Neuronal stem cell (in vitro differentiated cells): ENCODE results near the gene SHROOM2.

Experiments
- DNase-seq: peaks from one replicate; pipeline ENCODE4 v3.0.0-alpha.2; 2013; ENCODE audit warnings: low spot score
- H2AFZ ChIP-seq: one replicate; pipeline ENCODE4 v1.6.1; 2013; ENCODE audit warnings: mild to moderate bottlenecking, low read length, inconsistent platforms
- H2AK5ac ChIP-seq: 2 replicates; pipeline ENCODE4 v1.6.1; 2013; ENCODE audit warnings: low read depth, mild to moderate bottlenecking, inconsistent platforms, low read length, moderate library complexity, mixed read lengths
- H2BK120ac ChIP-seq: 2 replicates; pipeline ENCODE4 v1.6.1; 2013; ENCODE audit warnings: low read depth, mild to moderate bottlenecking, inconsistent platforms, low read length, moderate library complexity, mixed read lengths
- H2BK12ac ChIP-seq: one replicate; pipeline ENCODE4 v1.6.1; 2013; ENCODE audit warnings: low read length, inconsistent platforms
- H2BK15ac ChIP-seq: 2 replicates; pipeline ENCODE4 v1.6.1; 2013; ENCODE audit warnings: mild to moderate bottlenecking, low read length, inconsistent platforms, mixed read lengths
- H2BK5ac ChIP-seq: one replicate; pipeline ENCODE4 v1.6.1; 2013; ENCODE audit warnings: inconsistent platforms, mild to moderate bottlenecking, low read length, moderate library complexity
- H3K14ac ChIP-seq: one replicate; pipeline ENCODE4 v1.6.1; 2013; ENCODE audit warnings: low read length, inconsistent platforms
- H3K18ac ChIP-seq: 2 replicates; pipeline ENCODE4 v1.6.1; 2013; ENCODE audit warnings: low read length, inconsistent platforms
- H3K23ac ChIP-seq: 2 replicates; pipeline ENCODE4 v1.6.1; 2013; ENCODE audit warnings: low read depth, mild to moderate bottlenecking, mixed read lengths, low read length, inconsistent platforms; ENCODE audit not compliant: poor library complexity
- H3K27ac ChIP-seq: replicated peaks from 3 replicates; pipeline ENCODE4 v1.5.1; 2013; ENCODE audit warnings: low read length, inconsistent platforms
- H3K27me3 ChIP-seq, 3 experiments: 2 replicates each; pipeline ENCODE4 v1.6.1; 2013; ENCODE audit warnings: low read length in 3 of 3, mild to moderate bottlenecking in 2 of 3, inconsistent platforms in 1 of 3, low read depth in 1 of 3, mixed read lengths in 1 of 3, moderate library complexity in 1 of 3; ENCODE audit not compliant: control insufficient read depth in 3 of 3, insufficient read depth in 3 of 3
- H3K36me3 ChIP-seq, 2 donors: replicated peaks in 1 of 2; 2 replicates each; pipeline ENCODE4 v1.6.1; 2013; ENCODE audit warnings: low read length in 2 of 2; ENCODE audit not compliant: control insufficient read depth in 2 of 2, insufficient read depth in 2 of 2
- H3K4ac ChIP-seq: 2 replicates; pipeline ENCODE4 v1.6.1; 2013; ENCODE audit warnings: inconsistent platforms, mild to moderate bottlenecking, low read length, moderate library complexity
- H3K4me1 ChIP-seq, 2 donors: 1 replicate in 1 of 2; 2 replicates in 1 of 2; pipeline ENCODE4 v1.6.1; 2013; ENCODE audit warnings: low read length in 2 of 2, low read depth in 1 of 2; ENCODE audit not compliant: control insufficient read depth in 2 of 2, insufficient read depth in 1 of 2
- H3K4me2 ChIP-seq: one replicate; pipeline ENCODE4 v1.6.1; 2013; ENCODE audit warnings: mild to moderate bottlenecking, low read length, inconsistent platforms; ENCODE audit not compliant: insufficient read depth, poor library complexity, severe bottlenecking
- H3K4me3 ChIP-seq, 2 donors: 2 replicates each; pipeline ENCODE4 v1.5.1; 2013; ENCODE audit warnings: low read length in 2 of 2, mild to moderate bottlenecking in 2 of 2, inconsistent platforms in 1 of 2, moderate library complexity in 1 of 2
- H3K79me1 ChIP-seq: one replicate; pipeline ENCODE4 v1.6.1; 2013; ENCODE audit warnings: low read depth, mild to moderate bottlenecking, inconsistent platforms, low read length, moderate library complexity
- H3K9ac ChIP-seq: one replicate; pipeline ENCODE4 v1.6.1; 2013; ENCODE audit warnings: mild to moderate bottlenecking, low read depth, low read length, inconsistent platforms; ENCODE audit not compliant: poor library complexity
- H3K9me3 ChIP-seq, 2 donors: replicated peaks in 1 of 2; 2 replicates each; pipeline versions ENCODE3 to v1.6.1; 2013; ENCODE audit warnings: low read length in 2 of 2, mild to moderate bottlenecking in 2 of 2, inconsistent platforms in 1 of 2, low read depth in 1 of 2, mixed read lengths in 1 of 2, moderate library complexity in 1 of 2; ENCODE audit not compliant: control insufficient read depth in 2 of 2, insufficient read depth in 1 of 2
- H4K8ac ChIP-seq: one replicate; pipeline ENCODE4 v1.6.1; 2013; ENCODE audit warnings: low read depth, mild to moderate bottlenecking, inconsistent platforms, low read length, moderate library complexity
- H4K91ac ChIP-seq: one replicate; pipeline ENCODE4 v1.6.1; 2013; ENCODE audit warnings: low read length, low read depth, mild to moderate bottlenecking, inconsistent platforms; ENCODE audit not compliant: poor library complexity
- WGBS, 2 donors: extraction: QIAGEN DNeasy Blood & Tissue Kit; methylation state at CpG; one replicate each; pipeline ENCODE4 v1.1.7; 2013; ENCODE audit warnings: missing lambda C conversion rate in 2 of 2, mixed read lengths in 1 of 2; ENCODE audit not compliant: insufficient read length in 2 of 2, insufficient replicate concordance in 1 of 2; ENCODE audit errors: extremely low coverage in 2 of 2; 5-methylcytosine and 5-hydroxymethylcytosine counted together

Gene SHROOM2

GRCh38 chrX:9749146-9749692, 37.0 kb upstream of the SHROOM2 start:
- Histone ChIP-seq H2BK15ac (no peak overlapping the region), H3K18ac (no peak overlapping the region), H4K8ac (no peak overlapping the region), H2AK5ac (no peak overlapping the region), H3K9ac (no peak overlapping the region), H2BK120ac (no peak overlapping the region), H3K79me1 (peaks cover 1% of the 10 kb centered on the region), H3K4me2 (no peak overlapping the region), H3K23ac (no peak overlapping the region), H3K14ac (no peak overlapping the region), H4K91ac (no peak overlapping the region), H2AFZ (no peak overlapping the region), H3K27ac (no peak overlapping the region), H2BK5ac (no peak overlapping the region), H3K36me3 (no peaks in the 10 kb centered on the region), H3K9me3 (no peaks in the 10 kb centered on the region), H3K4ac (no peak overlapping the region), H3K4me3 (no peak overlapping the region), H2BK12ac (no peak overlapping the region), H3K27me3 (no peaks in the 10 kb centered on the region), H3K4me1 (peaks cover 9 to 13% of the 10 kb centered on the region in 2 donors)
- whole genome bisulfite sequencing, 2 donors, result no CpG with 5 or more reads among the region's 11 CpGs
- no peak for DNase-seq

GRCh38 chrX:9757366-9757765, 28.9 kb upstream of the SHROOM2 start:
- H2BK120ac ChIP-seq, result no peak overlapping the region
- no peak overlapping the region for H2BK5ac ChIP-seq
- H3K14ac ChIP-seq, result no peak overlapping the region
- H3K23ac ChIP-seq, result no peak overlapping the region
- no peak overlapping the region for H3K27ac ChIP-seq
- no peak overlapping the region for H3K18ac ChIP-seq
- no peak overlapping the region for H2AFZ ChIP-seq
- no peak overlapping the region for H3K9ac ChIP-seq
- H2AK5ac ChIP-seq, result no peak overlapping the region
- H3K9me3 ChIP-seq, result no peaks in the 10 kb centered on the region
- H3K4ac ChIP-seq, result no peak overlapping the region
- H2BK15ac ChIP-seq, result no peak overlapping the region
- no peaks in the 10 kb centered on the region for H3K79me1 ChIP-seq
- H3K4me2 ChIP-seq, result no peak overlapping the region
- DNase-seq, result no peak
- H3K36me3 ChIP-seq, result no peaks in the 10 kb centered on the region
- H3K27me3 ChIP-seq, result no peaks in the 10 kb centered on the region
- no peak overlapping the region for H2BK12ac ChIP-seq
- H4K8ac ChIP-seq, result no peak overlapping the region
- no peak overlapping the region for H3K4me3 ChIP-seq
- no CpG with 5 or more reads among the region's 7 CpGs for WGBS, 2 donors
- H4K91ac ChIP-seq, result no peak overlapping the region
- no peaks in the 10 kb centered on the region for H3K4me1 ChIP-seq

GRCh38 chrX:9758021-9758638, 28.1 kb upstream of the SHROOM2 start:
- Histone ChIP-seq H3K4me1 (no peaks in the 10 kb centered on the region), H4K8ac (no peak overlapping the region), H3K4ac (no peak overlapping the region), H4K91ac (no peak overlapping the region), H3K79me1 (no peaks in the 10 kb centered on the region), H3K27ac (no peak overlapping the region), H2BK15ac (no peak overlapping the region), H3K4me2 (no peak overlapping the region), H2BK120ac (no peak overlapping the region), H2AFZ (no peak overlapping the region), H3K9ac (no peak overlapping the region), H2AK5ac (no peak overlapping the region), H2BK5ac (no peak overlapping the region), H3K27me3 (no peaks in the 10 kb centered on the region), H3K9me3 (no peaks in the 10 kb centered on the region), H2BK12ac (no peak overlapping the region), H3K18ac (no peak overlapping the region), H3K14ac (no peak overlapping the region), H3K23ac (no peak overlapping the region), H3K36me3 (no peaks in the 10 kb centered on the region), H3K4me3 (no peak overlapping the region)
- WGBS, 2 donors, result no CpG with 5 or more reads among the region's 4 CpGs
- no peak for DNase-seq

- Histone ChIP-seq H2BK12ac (no peak overlapping the region), H3K27me3 (no peaks in the 10 kb centered on the region), H3K18ac (no peak overlapping the region), H2BK5ac (no peak overlapping the region), H3K4me1 (no peaks in the 10 kb centered on the region), H3K4me3 (no peak overlapping the region), H3K23ac (no peak overlapping the region), H4K8ac (no peak overlapping the region), H3K4ac (no peak overlapping the region), H4K91ac (no peak overlapping the region), H2AK5ac (no peak overlapping the region), H3K9me3 (no peaks in the 10 kb centered on the region), H2BK15ac (no peak overlapping the region), H3K14ac (no peak overlapping the region), H2AFZ (no peak overlapping the region), H2BK120ac (no peak overlapping the region), H3K79me1 (no peaks in the 10 kb centered on the region), H3K9ac (no peak overlapping the region), H3K27ac (no peak overlapping the region), H3K36me3 (no peaks in the 10 kb centered on the region), H3K4me2 (no peak overlapping the region)
- no CpG with 5 or more reads among the region's 8 CpGs for WGBS, 2 donors
- DNase-seq, result no peak
Measured at GRCh38 chrX:9759337-9759736, 26.9 kb upstream of the SHROOM2 start.
